ENCODE measurements around the gene CD247. TPM values are rescaled to one million over a fixed set of nuclear protein-coding genes. Genes with fewer than 3 reads are reported as not detected.

The CD247 gene
- total RNA-seq, 1 donor from 2014 or later, result 1.3 TPM

GRCh38 chr1:167467752-167468151 is 50.6 kb downstream of the CD247 start:
- peak overlapping the region; percentile 83 for H3K27ac Mint-ChIP-seq
- DNase-seq (ENCODE audit: low spot score), result no peak
- no peaks in the 10 kb centered on the region for H3K79me2 ChIP-seq (ENCODE audit: low read depth)
- H4K20me1 ChIP-seq (ENCODE audit: low read depth), result no peaks in the 10 kb centered on the region
- H3F3A ChIP-seq (ENCODE audit: low read depth), result peaks cover 39% of the 10 kb centered on the region
- H3K4me2 ChIP-seq, result peak overlapping the region; percentile 33
- H3K9me3 Mint-ChIP-seq, result no peaks in the 10 kb centered on the region
- no peaks in the 10 kb centered on the region for H3K9me3 ChIP-seq (ENCODE audit: low read depth)
- no peak overlapping the region for H3K4me3 Mint-ChIP-seq
- no peak overlapping the region for H3K9ac ChIP-seq
- H2AFZ ChIP-seq (replicated peaks), result peak overlapping the region; percentile 17
- no peaks in the 10 kb centered on the region for H3K36me3 ChIP-seq
- peaks cover 7% of the 10 kb centered on the region for H3K27me3 Mint-ChIP-seq (ENCODE audit: insufficient read depth, low read depth)
- no peaks in the 10 kb centered on the region for H3K36me3 Mint-ChIP-seq
- no peaks in the 10 kb centered on the region for H3K27me3 ChIP-seq
- no peak overlapping the region for H3K27ac ChIP-seq
- peaks cover 64% of the 10 kb centered on the region for H3K4me1 Mint-ChIP-seq
- H3K4me1 ChIP-seq, result peaks cover 49% of the 10 kb centered on the region
- no peak overlapping the region for H3K4me3 ChIP-seq
- no peak for TF ChIP-seq CTCF (IDR thresholded peaks at IDR 0.05)
- no peak for TF ChIP-seq EZH2phosphoT487 (IDR thresholded peaks at IDR 0.05)
- no peak for TF ChIP-seq EZH2 (IDR thresholded peaks at IDR 0.05)

- no peak for TF ChIP-seq CTCF (IDR thresholded peaks at IDR 0.05)
- no peak for TF ChIP-seq EZH2phosphoT487 (IDR thresholded peaks at IDR 0.05)
- TF ChIP-seq EZH2 (IDR thresholded peaks at IDR 0.05), result no peak
- H3K27me3 Mint-ChIP-seq (ENCODE audit: insufficient read depth, low read depth), result peaks cover 7% of the 10 kb centered on the region
- H3K4me2 ChIP-seq, result peak overlapping the region; percentile 33
- no peak overlapping the region for H3K9ac ChIP-seq
- no peaks in the 10 kb centered on the region for H3K36me3 ChIP-seq
- H3K4me3 ChIP-seq, result no peak overlapping the region
- peak overlapping the region; percentile 83 for H3K27ac Mint-ChIP-seq
- peaks cover 42% of the 10 kb centered on the region for H3F3A ChIP-seq (ENCODE audit: low read depth)
- H3K27me3 ChIP-seq, result no peaks in the 10 kb centered on the region
- H3K4me1 ChIP-seq, result peaks cover 48% of the 10 kb centered on the region
- no peak overlapping the region for H3K27ac ChIP-seq
- peaks cover 60% of the 10 kb centered on the region for H3K4me1 Mint-ChIP-seq
- no peaks in the 10 kb centered on the region for H4K20me1 ChIP-seq (ENCODE audit: low read depth)
- peak overlapping the region; percentile 17 for H2AFZ ChIP-seq (replicated peaks)
- H3K9me3 ChIP-seq (ENCODE audit: low read depth), result no peaks in the 10 kb centered on the region
- no peaks in the 10 kb centered on the region for H3K36me3 Mint-ChIP-seq
- H3K9me3 Mint-ChIP-seq, result no peaks in the 10 kb centered on the region
- no peak overlapping the region for H3K4me3 Mint-ChIP-seq
- H3K79me2 ChIP-seq (ENCODE audit: low read depth), result no peaks in the 10 kb centered on the region
- no peak for DNase-seq (ENCODE audit: low spot score)
Observed at GRCh38 chr1:167467126-167467710, 51.1 kb downstream of the CD247 start.

GRCh38 chr1:167465743-167466142 is 52.6 kb downstream of the CD247 start:
- Mint-ChIP-seq H3K9me3 (no peaks in the 10 kb centered on the region), H3K36me3 (no peaks in the 10 kb centered on the region), H3K27me3 (ENCODE audit: insufficient read depth, low read depth) (peaks cover 7% of the 10 kb centered on the region), H3K4me3 (no peak overlapping the region), H3K4me1 (peaks cover 58% of the 10 kb centered on the region), H3K27ac (no peak overlapping the region)
- Histone ChIP-seq H3K36me3 (no peaks in the 10 kb centered on the region), H3K4me2 (no peak overlapping the region), H3F3A (ENCODE audit: low read depth) (peaks cover 42% of the 10 kb centered on the region), H3K27me3 (no peaks in the 10 kb centered on the region), H3K9me3 (ENCODE audit: low read depth) (no peaks in the 10 kb centered on the region), H3K4me1 (peaks cover 48% of the 10 kb centered on the region), H3K27ac (no peak overlapping the region), H4K20me1 (ENCODE audit: low read depth) (no peaks in the 10 kb centered on the region), H2AFZ (replicated peaks) (no peak overlapping the region), H3K9ac (no peak overlapping the region), H3K79me2 (ENCODE audit: low read depth) (no peaks in the 10 kb centered on the region), H3K4me3 (no peak overlapping the region)
- DNase-seq (ENCODE audit: low spot score), result no peak
- TF ChIP-seq EZH2phosphoT487 (IDR thresholded peaks at IDR 0.05) (no peak), CTCF (IDR thresholded peaks at IDR 0.05) (no peak), EZH2 (IDR thresholded peaks at IDR 0.05) (no peak)
